Bladder microvascular endothelial cell (primary cell): ENCODE measurements around the gene KLF17. TPM values are rescaled to one million over a fixed set of nuclear protein-coding genes. Genes with fewer than 3 reads are reported as not detected.

Experiments used
- total RNA-seq: library from RNA; depleted of rRNA; stranded (reverse); fragments of >200 nt; gene quantifications from 2 replicates; pipeline ENCODE4 v1.2.3, GENCODE V29; 2014

KLF17 gene
- total RNA-seq, result not detected in 2 replicates

GRCh38 chr1:44118682-44119081, at the start of gene KLF17:
KLF17 (plus strand) TSS chr1:44118821; CDS start chr1:44118908, 87 bp downstream.

GRCh38 chr1:44141531-44141930, 22.9 kb downstream of the KLF17 start, which contains the start of gene KLF18:
KLF18 (minus strand) TSS chr1:44141631; CDS start chr1:44141631, 0 bp downstream.

Other genes starting within 250 kb of the KLF17 start
- gene ARTN, start 185.0 kb upstream of the KLF17 start, total RNA-seq, result 0.13 TPM in 1 of 2 replicates, not detected in the other
- gene IPO13, start 171.9 kb upstream of the KLF17 start, total RNA-seq, result 6.6 and 14.7 TPM in 2 replicates
- gene DPH2, start 148.8 kb upstream of the KLF17 start, total RNA-seq, result 13.8 and 23.9 TPM in 2 replicates
- gene ATP6V0B, start 143.9 kb upstream of the KLF17 start, total RNA-seq, result 90.7 and 94.1 TPM in 2 replicates
- 42.6 and 49.8 TPM in 2 replicates for gene B4GALT2, start 139.6 kb upstream of the KLF17 start, total RNA-seq
- gene CCDC24, start 127.2 kb upstream of the KLF17 start, total RNA-seq, result 1.5 and 2.4 TPM in 2 replicates
- gene SLC6A9, start 87.4 kb upstream of the KLF17 start, total RNA-seq, result 0.16 and 0.63 TPM in 2 replicates
- gene KLF18, start 22.8 kb downstream of the KLF17 start, total RNA-seq, result not detected in 2 replicates
- gene DMAP1, start 94.7 kb downstream of the KLF17 start, total RNA-seq, result 20.1 and 24.1 TPM in 2 replicates
- gene ERI3, start 236.4 kb downstream of the KLF17 start, total RNA-seq, result 24.3 and 28.3 TPM in 2 replicates